Neutrophil (primary cell): ENCODE measurements around the gene TEX30.

Experiments
- H3K27ac ChIP-seq: fragments of 200-600 bp; sonication (generic); 2 replicates; pipeline ENCODE4 v1.5.1; 2016; ENCODE audit warnings: mild to moderate bottlenecking, moderate library complexity
- H3K27me3 ChIP-seq: fragments of 200-600 bp; sonication (generic); 2 replicates; pipeline ENCODE4 v1.6.0; 2016; ENCODE audit warnings: mild to moderate bottlenecking
- H3K36me3 ChIP-seq: fragments of 200-600 bp; sonication (generic); 2 replicates; pipeline ENCODE4 v1.5.1; 2017
- H3K4me1 ChIP-seq, 2 experiments: fragments of 200-600 bp in 1 of 2; sonication (generic) in 1 of 2; 1 replicate in 1 of 2; 2 replicates in 1 of 2; pipeline versions ENCODE4 v1.5.1 to v1.6.1; 2013 to 2016; ENCODE audit warnings: low read depth in 1 of 2, low read length in 1 of 2, mild to moderate bottlenecking in 1 of 2, moderate library complexity in 1 of 2; ENCODE audit not compliant: control insufficient read depth in 1 of 2, insufficient read depth in 1 of 2
- H3K4me3 ChIP-seq, 2 experiments: fragments of 200-600 bp in 1 of 2; sonication (generic) in 1 of 2; 1 replicate in 1 of 2; 2 replicates in 1 of 2; pipeline ENCODE4 v1.5.1; 2013 to 2016; ENCODE audit warnings: low read depth in 1 of 2, low read length in 1 of 2, mild to moderate bottlenecking in 1 of 2, moderate library complexity in 1 of 2
- H3K9me3 ChIP-seq: fragments of 200-600 bp; sonication (generic); 2 replicates; pipeline ENCODE4 v1.5.1; 2016
- TF ChIP-seq, protein P1 (sequence below): fragments of 200-600 bp; sonication (generic); IDR thresholded peaks from 2 replicates; pipeline ENCODE4 v1.5.1; 2016; ENCODE audit warnings: antibody characterized with exemption

The TEX30 gene

GRCh38 chr13:102800145-102801041 is 26.8 kb upstream of the TEX30 start:
- peaks cover 50% of the 10 kb centered on the region for H3K27me3 ChIP-seq
- H3K27ac ChIP-seq: no peak overlapping the region
- peaks cover 26 to 29% of the 10 kb centered on the region in 2 experiments for H3K4me1 ChIP-seq
- H3K36me3 ChIP-seq: no peaks in the 10 kb centered on the region
- TF ChIP-seq, protein P1, sequence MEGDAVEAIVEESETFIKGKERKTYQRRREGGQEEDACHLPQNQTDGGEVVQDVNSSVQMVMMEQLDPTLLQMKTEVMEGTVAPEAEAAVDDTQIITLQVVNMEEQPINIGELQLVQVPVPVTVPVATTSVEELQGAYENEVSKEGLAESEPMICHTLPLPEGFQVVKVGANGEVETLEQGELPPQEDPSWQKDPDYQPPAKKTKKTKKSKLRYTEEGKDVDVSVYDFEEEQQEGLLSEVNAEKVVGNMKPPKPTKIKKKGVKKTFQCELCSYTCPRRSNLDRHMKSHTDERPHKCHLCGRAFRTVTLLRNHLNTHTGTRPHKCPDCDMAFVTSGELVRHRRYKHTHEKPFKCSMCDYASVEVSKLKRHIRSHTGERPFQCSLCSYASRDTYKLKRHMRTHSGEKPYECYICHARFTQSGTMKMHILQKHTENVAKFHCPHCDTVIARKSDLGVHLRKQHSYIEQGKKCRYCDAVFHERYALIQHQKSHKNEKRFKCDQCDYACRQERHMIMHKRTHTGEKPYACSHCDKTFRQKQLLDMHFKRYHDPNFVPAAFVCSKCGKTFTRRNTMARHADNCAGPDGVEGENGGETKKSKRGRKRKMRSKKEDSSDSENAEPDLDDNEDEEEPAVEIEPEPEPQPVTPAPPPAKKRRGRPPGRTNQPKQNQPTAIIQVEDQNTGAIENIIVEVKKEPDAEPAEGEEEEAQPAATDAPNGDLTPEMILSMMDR: no peak
- peak overlapping the region; percentile 45 to 65 for H3K4me3 ChIP-seq
- H3K9me3 ChIP-seq: no peaks in the 10 kb centered on the region

DNA sequence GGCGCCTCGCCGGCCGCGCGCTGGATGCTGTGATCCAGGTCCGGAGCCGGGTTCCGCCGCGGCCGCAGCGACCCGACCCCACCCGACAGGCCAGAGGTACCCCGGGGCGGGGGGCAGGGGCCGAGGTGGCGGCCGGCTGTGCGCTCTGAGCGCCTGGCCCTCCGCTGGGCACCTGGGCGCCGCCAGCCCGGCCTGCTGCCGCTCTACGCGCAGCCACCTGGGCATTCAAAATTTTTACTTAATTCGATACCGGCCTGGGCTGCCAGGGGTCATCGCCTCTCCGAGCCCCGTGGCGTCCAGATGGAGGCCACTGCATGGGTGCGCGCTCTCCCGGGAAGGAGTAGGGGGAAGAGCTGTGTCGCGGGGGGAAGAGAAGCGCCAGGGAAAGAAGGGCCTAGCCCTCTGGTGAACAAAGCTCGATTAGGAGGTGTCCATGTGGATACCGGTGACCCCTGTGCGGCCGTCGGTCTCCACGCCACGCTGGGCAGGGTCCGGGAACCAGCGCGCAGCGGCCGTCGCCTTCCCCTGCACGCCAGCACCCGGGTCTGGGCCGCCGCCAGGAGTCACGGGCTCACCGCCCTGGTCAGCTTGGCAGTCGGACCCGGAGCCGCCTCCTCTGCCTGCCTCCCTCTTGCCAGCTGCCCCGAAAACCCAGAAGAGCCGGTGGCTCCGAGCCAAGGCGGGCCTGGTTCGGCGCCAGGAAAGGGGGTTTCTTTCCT is 26.0 kb upstream of the TEX30 start:
- peak overlapping the region; percentile 45 to 65 for H3K4me3 ChIP-seq
- peaks cover 26 to 29% of the 10 kb centered on the region in 2 experiments for H3K4me1 ChIP-seq
- H3K27ac ChIP-seq: no peak overlapping the region
- peaks cover 50% of the 10 kb centered on the region for H3K27me3 ChIP-seq
- TF ChIP-seq, protein P1: no peak
- no peaks in the 10 kb centered on the region for H3K9me3 ChIP-seq
- no peaks in the 10 kb centered on the region for H3K36me3 ChIP-seq

- no peaks in the 10 kb centered on the region for H3K9me3 ChIP-seq
- H3K27ac ChIP-seq: no peak within 1 kb of the TSS
- peaks cover 26 to 29% of the 10 kb centered on the region in 2 experiments for H3K4me1 ChIP-seq
- peak within 1 kb of the TSS; percentile 45 to 65 for H3K4me3 ChIP-seq
- H3K36me3 ChIP-seq: no peaks in the 10 kb centered on the region
- H3K27me3 ChIP-seq: peaks cover 50% of the 10 kb centered on the region
- TF ChIP-seq, protein P1: no peak
These were observed 25.2 kb upstream of the TEX30 start, which contains the start of the genes BIVM and POGLUT2 for GRCh38 chr13:102798581-102799425. BIVM (plus strand) TSS chr13:102799119; CDS start chr13:102807268, 8,149 bp downstream. POGLUT2 (minus strand) TSS chr13:102798976; CDS start chr13:102798670, 306 bp downstream.

GRCh38 chr13:102793611-102794355 is 20.2 kb upstream of the TEX30 start:
- Histone ChIP-seq H3K27ac (no peak overlapping the region), H3K36me3 (no peaks in the 10 kb centered on the region)

More at GRCh38 chr13:102793611-102794355, 20.2 kb upstream of the TEX30 start:
- H3K4me1 ChIP-seq: peaks cover 5 to 7% of the 10 kb centered on the region in 2 experiments
- no peaks in the 10 kb centered on the region for H3K9me3 ChIP-seq
- peaks cover 23% of the 10 kb centered on the region for H3K27me3 ChIP-seq
- TF ChIP-seq, protein P1: no peak
- H3K4me3 ChIP-seq: no peak overlapping the region
